Right cardiac atrium (tissue), 5 donors: ENCODE data around the gene ZC3H7A. TPM values are rescaled to one million over a fixed set of nuclear protein-coding genes. Genes with fewer than 3 reads are reported as not detected.

Experiments used
- ATAC-seq, 2 donors: fragments of 200-7000 bp; cut with Tn5 transposase; one replicate each; pipeline versions ENCODE4 v1.8.0 to v1.9.1; 2020; ENCODE audit warnings: moderate library complexity in 2 of 2, mild to moderate bottlenecking in 1 of 2
- DNase-seq, 3 donors: peaks; one replicate each; pipeline ENCODE4 v3.0.0-alpha.2; 2020
- H3K27ac ChIP-seq: one replicate; pipeline ENCODE4 v1.5.1; 2013; ENCODE audit warnings: mild to moderate bottlenecking, low read length, control low read depth, moderate library complexity
- H3K27me3 ChIP-seq: one replicate; pipeline ENCODE4 v1.6.1; 2013; ENCODE audit not compliant: control insufficient read depth, insufficient read depth
- H3K4me1 ChIP-seq: one replicate; pipeline ENCODE4 v1.6.1; 2013; ENCODE audit warnings: low read length; ENCODE audit not compliant: control insufficient read depth, insufficient read depth
- H3K4me3 ChIP-seq: one replicate; pipeline ENCODE4 v1.5.1; 2013; ENCODE audit warnings: low read length, control low read depth
- H3K9me3 ChIP-seq: one replicate; pipeline ENCODE4 v1.6.1; 2013; ENCODE audit warnings: low read length; ENCODE audit not compliant: control insufficient read depth
- WGBS: extraction: QIAGEN DNeasy Blood & Tissue Kit; methylation state at CpG from one replicate; pipeline ENCODE4 v1.1.7; 2013; 5-methylcytosine and 5-hydroxymethylcytosine counted together
- intact Hi-C, 4 donors: fragments of 100-400 bp; cut with DNase I; formaldehyde crosslinking; loops; one replicate each; pipeline versions ENCODE4 v1.11.0 to v1.14.0; 2022 to 2023
- polyA plus RNA-seq: library from polyadenylated mRNA; stranded (reverse); fragments of 200-250 nt; gene quantifications from one replicate; pipeline ENCODE4 v1.2.3, GENCODE V29; 2013
- total RNA-seq, 4 donors: library from RNA; stranded (reverse); fragmentation: NEBNext Ultra II Directional; extraction: Animal tissue kit (Norgen Biotek cat#: 25700); gene quantifications; one replicate each; pipeline ENCODE4 v1.2.1, GENCODE V29; 2021
- donor health status: healthy with polysubstance abuse.
- donor health status: DM: no; HTN: yes; CAD: no.
- donor health status: DM: no; HTN: no; CAD: no.
- donor health status: DM: no; HTN: yes; CAD: no; lungs with severe emphysema.
- donor health status: DM: yes; HTN: yes; CAD: no.

ZC3H7A gene
- total and polyA plus RNA-seq, 5 donors = 18.7 to 32.2 (median 30.4) TPM

DNA sequence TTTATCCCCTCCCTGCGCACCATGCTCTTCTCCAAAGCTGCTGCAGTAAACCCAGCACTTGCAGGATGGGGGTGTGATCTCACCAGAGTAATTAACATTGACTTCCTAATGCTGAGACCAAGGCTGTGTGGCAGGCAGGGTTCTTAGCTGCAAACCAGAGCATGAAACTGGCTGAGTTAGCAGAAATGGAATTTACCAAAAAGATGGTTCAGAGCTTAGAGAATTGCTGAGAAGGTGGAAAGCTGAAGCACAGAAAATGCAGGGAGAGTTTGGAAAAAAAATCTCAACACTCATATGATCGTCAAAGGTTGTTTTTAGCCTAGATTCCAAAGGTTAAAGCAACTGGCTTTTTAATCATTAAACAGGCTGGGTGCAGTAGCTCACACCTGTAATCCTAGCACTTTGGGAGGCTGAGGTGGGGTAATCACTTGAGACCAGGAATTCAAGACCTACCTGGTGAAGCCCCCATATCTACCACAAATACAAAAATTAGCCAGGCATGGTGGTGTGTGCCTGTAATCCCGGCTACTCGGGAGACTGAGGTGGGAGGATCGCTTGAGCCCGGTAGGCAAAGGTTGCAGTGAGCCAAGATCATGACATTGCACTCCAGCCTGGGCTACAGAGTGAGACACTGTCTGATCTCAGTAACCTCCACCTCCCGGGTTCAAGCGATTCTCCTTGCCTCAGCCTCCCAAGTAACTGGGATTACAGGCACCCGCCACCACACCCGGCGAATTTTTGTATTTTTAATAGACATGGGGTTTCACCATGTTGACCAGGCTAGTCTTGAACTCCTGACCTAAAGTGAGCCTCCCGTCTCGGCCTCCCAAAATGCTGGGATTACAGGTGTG, 48.4 kb downstream of the ZC3H7A start:
- no peak for DNase-seq
- Histone ChIP-seq H3K27ac (no peak overlapping the region), H3K27me3 (no peaks in the 10 kb centered on the region), H3K9me3 (no peaks in the 10 kb centered on the region), H3K4me1 (no peaks in the 10 kb centered on the region), H3K4me3 (no peak overlapping the region)
- intact Hi-C loops = loop anchor here in 1 of 4 donors (10.0 kb wide), 1 partner anchor 166 kb away; the partner anchor contains the start of gene GSPT1
- ATAC-seq = no peak
- WGBS = 96% methylated on average over 13 of the region's 13 CpGs

DNA sequence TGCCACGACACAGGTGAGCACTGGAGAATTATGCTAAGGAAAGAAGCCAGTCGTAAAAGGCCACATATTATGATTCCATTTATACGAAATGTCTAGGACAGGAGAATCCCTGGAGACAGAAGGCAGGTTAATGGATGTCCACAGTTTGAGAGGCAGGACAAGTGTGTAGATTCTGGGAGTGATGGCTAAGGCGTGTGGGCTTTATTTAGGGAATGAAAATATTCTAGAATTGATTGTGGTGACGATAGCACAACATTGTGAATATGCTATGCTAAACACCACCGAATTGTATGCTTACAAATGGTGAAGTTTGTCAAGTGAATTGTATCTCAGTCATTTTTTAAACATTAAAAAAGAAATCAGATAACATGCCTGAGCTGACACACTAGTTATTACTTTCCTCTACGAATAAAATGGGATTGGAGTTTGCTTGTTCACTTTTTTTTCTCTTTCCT, 49.1 kb downstream of the ZC3H7A start:
- H3K9me3 ChIP-seq = no peaks in the 10 kb centered on the region
- 86% methylated on average over 7 of the region's 7 CpGs for WGBS
- no peak overlapping the region for H3K4me3 ChIP-seq
- no peak overlapping the region for H3K27ac ChIP-seq
- no peak for ATAC-seq
- H3K4me1 ChIP-seq = no peaks in the 10 kb centered on the region
- intact Hi-C loops = loop anchor here in 1 of 4 donors (10.0 kb wide), 1 partner anchor 167 kb away; the partner anchor contains the start of gene GSPT1
- DNase-seq = no peak
- H3K27me3 ChIP-seq = no peaks in the 10 kb centered on the region

DNA sequence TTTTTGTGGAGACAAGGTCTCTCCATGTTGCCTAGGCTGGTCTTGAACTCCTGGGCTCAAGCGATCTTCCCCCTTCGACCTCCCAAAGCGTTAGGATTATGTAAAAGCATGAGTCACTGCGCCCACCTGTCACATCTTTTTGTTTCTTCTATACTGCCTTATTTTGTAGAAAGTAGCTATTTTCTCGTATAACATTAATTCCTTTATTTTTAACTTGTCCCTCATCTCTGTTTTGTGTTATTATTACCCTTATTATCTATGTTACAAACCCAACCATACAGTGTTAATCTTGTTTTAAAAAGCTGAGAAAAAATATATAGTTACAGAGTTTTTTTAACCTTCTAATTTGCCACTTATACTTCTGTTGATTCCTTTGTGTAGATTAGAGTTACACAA, 53.0 kb downstream of the ZC3H7A start:
- Histone ChIP-seq H3K9me3 (no peaks in the 10 kb centered on the region), H3K27me3 (no peaks in the 10 kb centered on the region), H3K4me3 (no peak overlapping the region), H3K27ac (peak overlapping the region; percentile 86), H3K4me1 (no peaks in the 10 kb centered on the region)
- DNase-seq (no peak), ATAC-seq (no peak)
- WGBS = 87% methylated on average over 5 of the region's 5 CpGs
- intact Hi-C loops = loop anchor here in 2 of 4 donors (5.0 to 10.0 kb wide), 2 partner anchors 53 to 171 kb away; partner anchors contain the start of genes ZC3H7A (in 2 of the 2) and GSPT1 (in 1 of the 2)

DNA sequence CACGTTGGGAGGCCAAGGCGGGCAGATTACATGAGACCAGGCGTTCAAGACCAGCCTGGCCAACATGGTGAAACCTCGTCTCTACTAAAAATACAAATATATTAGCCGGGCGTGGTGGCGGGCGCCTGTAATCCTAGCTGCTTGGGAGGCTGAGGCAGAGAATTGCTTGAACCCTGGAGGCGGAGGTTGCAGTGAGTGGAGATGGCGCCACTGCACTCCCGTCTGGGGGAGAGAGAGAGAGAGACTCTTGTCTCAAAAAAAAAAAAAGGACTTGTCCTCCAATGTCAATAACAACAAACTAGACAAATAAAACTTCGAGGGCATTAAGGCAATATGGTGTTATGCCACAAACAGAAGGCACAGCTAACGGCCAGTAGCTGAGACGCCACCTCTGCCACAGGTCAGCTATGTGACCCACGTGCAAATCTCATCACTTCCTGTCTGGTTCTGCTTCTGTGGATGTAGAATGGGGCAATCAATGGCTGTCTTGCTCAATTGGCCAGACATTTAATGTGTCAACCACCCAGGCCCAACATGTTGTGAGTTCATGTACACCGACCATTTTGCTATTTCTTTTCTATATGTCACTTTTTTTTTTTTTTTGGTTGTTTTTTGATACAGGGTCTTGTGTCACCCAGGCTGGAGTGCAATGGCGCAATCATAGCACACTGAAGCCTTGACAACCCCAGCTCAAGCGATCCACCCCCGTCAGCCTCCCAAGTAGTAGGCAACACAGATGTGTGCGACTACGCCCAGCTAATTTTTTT, 53.6 kb downstream of the ZC3H7A start:
- Histone ChIP-seq H3K9me3 (no peaks in the 10 kb centered on the region), H3K27me3 (no peaks in the 10 kb centered on the region), H3K4me1 (no peaks in the 10 kb centered on the region), H3K4me3 (peak overlapping the region; percentile 39), H3K27ac (peak overlapping the region; percentile 86)
- DNase-seq = peak in 2 of 3 donors; percentile 47 to 68
- intact Hi-C loops = loop anchor here in 2 of 4 donors (5.0 to 10.0 kb wide), 2 partner anchors 54 to 171 kb away; partner anchors contain the start of genes ZC3H7A (in 2 of the 2) and GSPT1 (in 1 of the 2)
- peak in 1 of 2 donors; percentile 25 for ATAC-seq
- WGBS = 51% methylated on average over 21 of the region's 21 CpGs

DNA sequence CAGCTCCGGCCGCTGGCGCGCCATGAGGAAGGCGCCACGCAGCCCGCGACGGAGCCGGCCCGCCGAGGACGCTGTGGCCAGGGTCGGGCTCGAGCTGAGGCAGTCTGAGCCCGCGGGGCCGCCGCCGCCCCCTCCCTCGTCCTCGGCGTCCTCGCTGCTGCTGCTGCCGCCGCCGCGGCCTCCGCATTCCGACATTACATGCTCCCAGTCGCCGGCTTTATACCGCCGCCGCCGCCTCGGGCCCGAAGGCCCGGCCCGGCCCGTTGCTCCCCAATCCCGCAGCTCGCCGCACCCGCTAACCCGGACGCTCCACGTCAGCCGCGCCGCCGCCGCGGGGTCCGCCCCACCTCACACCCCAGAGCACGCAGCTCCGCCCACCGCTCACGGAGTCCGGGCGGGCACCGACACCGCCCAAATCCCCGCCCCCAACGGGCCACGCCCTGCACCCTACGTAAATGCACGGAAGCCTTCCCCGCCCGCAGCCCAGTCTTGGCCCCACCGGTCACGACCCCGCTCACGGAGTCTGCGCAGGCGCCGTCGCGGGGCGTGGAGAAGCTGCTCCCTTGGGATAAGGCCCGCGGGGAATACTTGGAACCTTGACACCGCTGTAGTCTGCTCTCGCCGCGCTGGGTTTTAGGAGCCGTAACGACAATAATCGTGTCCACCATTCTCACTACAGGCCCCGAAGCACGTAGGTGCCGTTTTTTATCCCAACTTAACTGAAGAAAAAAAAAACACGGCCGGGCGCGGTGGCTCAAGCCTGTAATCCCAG, 54.3 kb downstream of the ZC3H7A start, which contains the start of gene TXNDC11:
Gene TXNDC11 (minus strand): TSS at position 322 of the 772 bp plus-strand sequence. CDS start 127 bp downstream, at position 195.
- peaks cover 2% of the 10 kb centered on the region for H3K4me1 ChIP-seq
- DNase-seq = peak; percentile 100
- peak within 1 kb of the TSS; percentile 97 for H3K4me3 ChIP-seq
- no peaks in the 10 kb centered on the region for H3K9me3 ChIP-seq
- WGBS = under 1% methylated on average over 96 of the region's 96 CpGs
- peak; percentile 98 to 99 for ATAC-seq
- H3K27ac ChIP-seq = peak within 1 kb of the TSS; percentile 86
- no peaks in the 10 kb centered on the region for H3K27me3 ChIP-seq
- intact Hi-C loops = loop anchor here in 2 of 4 donors (5.0 to 10.0 kb wide), 2 partner anchors 55 to 172 kb away; partner anchors contain the start of genes ZC3H7A (in 2 of the 2) and GSPT1 (in 1 of the 2)

DNA sequence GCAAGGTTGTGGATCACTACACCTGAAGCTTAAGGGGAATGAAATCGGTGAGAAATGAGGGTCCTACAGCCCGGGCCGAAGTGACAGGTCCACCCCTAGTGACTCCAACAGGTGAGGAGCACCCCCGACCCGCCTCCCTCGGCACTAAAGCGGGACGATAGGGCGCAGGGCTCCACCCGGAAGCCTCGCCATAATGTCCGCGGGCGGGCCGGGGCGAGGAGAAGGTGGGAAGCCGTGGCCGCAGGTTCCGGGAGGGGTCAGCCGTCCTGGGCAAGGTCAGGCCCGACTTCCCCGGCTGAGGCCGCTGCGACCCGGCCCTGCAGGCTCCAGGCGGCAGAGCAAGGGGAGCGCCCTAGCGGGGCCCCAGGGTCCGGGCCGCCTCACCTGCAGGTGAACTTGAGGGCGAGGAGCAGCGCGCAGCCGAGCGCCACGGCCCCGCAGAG, 54.9 kb downstream of the ZC3H7A start:
- Histone ChIP-seq H3K4me3 (peak overlapping the region; percentile 97), H3K4me1 (peaks cover 2% of the 10 kb centered on the region), H3K9me3 (no peaks in the 10 kb centered on the region), H3K27me3 (no peaks in the 10 kb centered on the region), H3K27ac (peak overlapping the region; percentile 86)
- ATAC-seq = peak; percentile 13 to 22
- peak; percentile 44 to 81 (median 78) for DNase-seq
- under 1% methylated on average over 37 of the region's 37 CpGs for WGBS
- intact Hi-C loops = loop anchor here in 2 of 4 donors (5.0 to 10.0 kb wide), 2 partner anchors 55 to 173 kb away; partner anchors contain the start of genes ZC3H7A (in 2 of the 2) and GSPT1 (in 1 of the 2)

DNA sequence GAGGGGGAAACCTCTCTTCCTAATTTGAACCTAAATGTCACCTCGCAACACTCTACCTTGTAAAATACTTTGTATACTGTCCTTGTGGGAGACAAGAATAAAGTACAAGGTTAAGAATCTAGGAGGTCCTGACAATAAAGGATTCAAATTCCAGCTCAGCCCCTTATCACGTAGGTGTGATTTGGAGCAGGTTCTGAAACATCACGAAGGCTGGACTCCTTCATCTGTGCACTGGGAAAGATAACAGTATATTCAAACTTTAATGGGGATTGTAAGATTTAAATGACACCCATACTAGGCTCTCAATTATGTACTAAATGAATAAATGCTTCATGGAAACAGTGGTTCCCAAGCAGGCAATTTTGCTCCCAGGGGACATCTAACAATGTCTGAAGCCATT, 56.5 kb downstream of the ZC3H7A start:
- H3K27ac ChIP-seq = no peak overlapping the region
- ATAC-seq (no peak), DNase-seq (no peak)
- no peaks in the 10 kb centered on the region for H3K27me3 ChIP-seq
- no peaks in the 10 kb centered on the region for H3K9me3 ChIP-seq
- intact Hi-C loops = loop anchor here in 2 of 4 donors (5.0 to 10.0 kb wide), 2 partner anchors 57 to 174 kb away; partner anchors contain the start of genes ZC3H7A (in 2 of the 2) and GSPT1 (in 1 of the 2)
- H3K4me1 ChIP-seq = peaks cover 2% of the 10 kb centered on the region
- 46% methylated on average over 3 of the region's 3 CpGs for WGBS
- peak overlapping the region; percentile 97 for H3K4me3 ChIP-seq

DNA sequence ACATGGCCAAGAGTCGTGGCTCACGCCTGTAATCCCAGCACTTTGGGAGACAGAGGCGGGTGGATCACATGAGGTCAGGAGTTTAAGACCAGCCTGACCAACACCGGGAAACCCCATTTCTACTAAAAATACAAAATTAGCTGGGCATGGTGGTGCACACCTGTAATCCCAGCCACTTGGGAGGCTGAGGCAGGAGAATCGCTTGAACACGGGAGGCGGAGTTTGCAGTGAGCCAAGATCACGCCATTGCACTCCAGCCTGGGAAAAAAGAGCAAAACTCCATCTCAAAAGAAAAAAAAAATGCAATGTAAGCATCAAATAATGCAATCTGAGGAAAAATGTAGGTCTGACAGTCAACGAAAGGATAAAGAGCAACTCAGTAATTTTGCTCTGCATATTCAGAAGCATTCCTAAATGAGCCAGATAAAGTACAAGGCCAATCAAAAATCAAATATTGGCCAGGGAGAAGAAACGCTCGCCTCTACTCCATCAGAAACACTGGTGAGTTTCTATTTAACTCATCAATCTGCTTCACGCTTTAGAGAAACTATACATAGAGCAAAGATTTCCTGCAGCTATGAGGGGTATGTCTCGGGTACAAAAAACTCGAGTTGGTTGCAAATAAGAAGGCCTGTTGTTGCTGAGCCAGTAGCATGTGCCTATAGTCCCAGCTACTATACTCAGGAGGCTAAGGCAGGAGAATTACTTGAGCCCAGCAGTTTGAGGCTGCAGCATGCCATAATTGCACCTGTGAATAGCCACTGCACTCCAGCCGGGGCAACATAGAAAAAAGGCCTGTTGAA, 58.1 kb downstream of the ZC3H7A start:
- intact Hi-C loops = no loop called here
- H3K9me3 ChIP-seq = no peaks in the 10 kb centered on the region
- no peaks in the 10 kb centered on the region for H3K27me3 ChIP-seq
- no peak overlapping the region for H3K27ac ChIP-seq
- DNase-seq (no peak), ATAC-seq (no peak)
- H3K4me1 ChIP-seq = peaks cover 2% of the 10 kb centered on the region
- 92% methylated on average over 15 of the region's 15 CpGs for WGBS
- H3K4me3 ChIP-seq = no peak overlapping the region

DNA sequence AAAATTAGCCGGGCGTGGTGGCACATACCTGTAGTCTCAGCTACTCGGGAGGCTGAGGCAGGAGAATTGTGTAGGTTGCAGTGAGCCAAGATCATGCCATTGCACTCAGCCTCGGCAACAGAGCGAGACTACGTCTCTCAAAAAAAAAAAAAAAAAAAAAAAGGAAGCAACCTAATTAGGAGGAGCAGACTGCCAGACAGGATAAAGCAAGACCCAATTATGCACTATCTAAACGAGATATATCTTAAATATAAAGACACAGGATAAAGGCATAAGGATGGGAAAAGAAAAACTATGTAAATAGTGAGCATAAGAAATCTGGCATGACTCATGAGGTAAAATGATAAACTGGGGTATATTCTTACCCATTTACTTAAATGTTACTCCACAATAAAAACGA, 59.3 kb downstream of the ZC3H7A start:
- no peak for ATAC-seq
- no peak overlapping the region for H3K27ac ChIP-seq
- no peaks in the 10 kb centered on the region for H3K27me3 ChIP-seq
- no peak for DNase-seq
- 65% methylated on average over 8 of the region's 8 CpGs for WGBS
- H3K4me1 ChIP-seq = peaks cover 2% of the 10 kb centered on the region
- H3K9me3 ChIP-seq = no peaks in the 10 kb centered on the region
- no peak overlapping the region for H3K4me3 ChIP-seq
- intact Hi-C loops = no loop called here
